ENCODE results near the gene RPL37A.

Gene RPL37A

GRCh38 chr2:216498379-216499352 is at the start of gene RPL37A:
RPL37A (plus strand) TSS chr2:216498844; CDS start chr2:216498875, 31 bp downstream.
- DNase-seq (ENCODE audit: low read depth) = peak; percentile 83

- DNase-seq (ENCODE audit: low read depth) = no peak
These were observed 48.3 kb upstream of the RPL37A start for GRCh38 chr2:216450346-216450745.

- DNase-seq (ENCODE audit: low read depth) = no peak
These were observed 47.9 kb upstream of the RPL37A start for GRCh38 chr2:216450784-216451183.

GRCh38 chr2:216453955-216454614 is 44.6 kb upstream of the RPL37A start:
- DNase-seq (ENCODE audit: low read depth) = no peak

- DNase-seq (ENCODE audit: low read depth) = no peak
These were observed 35.5 kb upstream of the RPL37A start for GRCh38 chr2:216463148-216463547.

GRCh38 chr2:216464104-216464720 is 34.4 kb upstream of the RPL37A start:
- DNase-seq (ENCODE audit: low read depth) = no peak

- DNase-seq (ENCODE audit: low read depth) = no peak
These were observed 33.0 kb upstream of the RPL37A start for GRCh38 chr2:216465579-216466195.

GRCh38 chr2:216467845-216468244 is 30.8 kb upstream of the RPL37A start:
- no peak for DNase-seq (ENCODE audit: low read depth)

- DNase-seq (ENCODE audit: low read depth) = no peak
These were observed 29.0 kb upstream of the RPL37A start for GRCh38 chr2:216469661-216470060.

- no peak for DNase-seq (ENCODE audit: low read depth)
These were observed 25.5 kb upstream of the RPL37A start for GRCh38 chr2:216473187-216473586.

- DNase-seq (ENCODE audit: low read depth) = no peak
These were observed 23.5 kb upstream of the RPL37A start for GRCh38 chr2:216474925-216475670.

- DNase-seq (ENCODE audit: low read depth) = no peak
These were observed 22.9 kb upstream of the RPL37A start for GRCh38 chr2:216475767-216476166.

- no peak for DNase-seq (ENCODE audit: low read depth)
These were observed 21.2 kb upstream of the RPL37A start for GRCh38 chr2:216477283-216478035.

GRCh38 chr2:216478151-216478550 is 20.5 kb upstream of the RPL37A start:
- peak; percentile 61 for DNase-seq (ENCODE audit: low read depth)

- DNase-seq (ENCODE audit: low read depth) = no peak
These were observed 19.9 kb upstream of the RPL37A start for GRCh38 chr2:216478791-216479190.

GRCh38 chr2:216480221-216480620 is 18.4 kb upstream of the RPL37A start:
- DNase-seq (ENCODE audit: low read depth) = no peak

- DNase-seq (ENCODE audit: low read depth) = no peak
These were observed 16.0 kb upstream of the RPL37A start for GRCh38 chr2:216482640-216483039.

- DNase-seq (ENCODE audit: low read depth) = no peak
These were observed 13.4 kb upstream of the RPL37A start for GRCh38 chr2:216485237-216485636.

GRCh38 chr2:216485745-216486144 is 12.9 kb upstream of the RPL37A start:
- DNase-seq (ENCODE audit: low read depth) = no peak

GRCh38 chr2:216486271-216486670 is 12.4 kb upstream of the RPL37A start:
- DNase-seq (ENCODE audit: low read depth) = no peak

- no peak for DNase-seq (ENCODE audit: low read depth)
These were observed 11.9 kb upstream of the RPL37A start for GRCh38 chr2:216486708-216487107.

Measured in non-pigmented ciliary epithelial cell (primary cell).